GM12865 (cell line): ENCODE results near the gene KRTAP5-8.

Source experiments
- DNase-seq: peaks from one replicate; pipeline ENCODE4 v3.0.0; 2010; ENCODE audit warnings: low read depth
- H3K4me3 ChIP-seq: 2 replicates; pipeline ENCODE4 v1.5.1; 2011; ENCODE audit warnings: mild to moderate bottlenecking, low read depth, low read length, control low read depth
- TF ChIP-seq, protein P1 (sequence below): IDR thresholded peaks from 2 replicates; pipeline ENCODE4 v1.5.1; 2011; ENCODE audit warnings: low read length, control low read depth, low read depth, inconsistent platforms; ENCODE audit not compliant: insufficient read depth; ENCODE audit errors: missing control alignments

The KRTAP5-8 gene

DNA sequence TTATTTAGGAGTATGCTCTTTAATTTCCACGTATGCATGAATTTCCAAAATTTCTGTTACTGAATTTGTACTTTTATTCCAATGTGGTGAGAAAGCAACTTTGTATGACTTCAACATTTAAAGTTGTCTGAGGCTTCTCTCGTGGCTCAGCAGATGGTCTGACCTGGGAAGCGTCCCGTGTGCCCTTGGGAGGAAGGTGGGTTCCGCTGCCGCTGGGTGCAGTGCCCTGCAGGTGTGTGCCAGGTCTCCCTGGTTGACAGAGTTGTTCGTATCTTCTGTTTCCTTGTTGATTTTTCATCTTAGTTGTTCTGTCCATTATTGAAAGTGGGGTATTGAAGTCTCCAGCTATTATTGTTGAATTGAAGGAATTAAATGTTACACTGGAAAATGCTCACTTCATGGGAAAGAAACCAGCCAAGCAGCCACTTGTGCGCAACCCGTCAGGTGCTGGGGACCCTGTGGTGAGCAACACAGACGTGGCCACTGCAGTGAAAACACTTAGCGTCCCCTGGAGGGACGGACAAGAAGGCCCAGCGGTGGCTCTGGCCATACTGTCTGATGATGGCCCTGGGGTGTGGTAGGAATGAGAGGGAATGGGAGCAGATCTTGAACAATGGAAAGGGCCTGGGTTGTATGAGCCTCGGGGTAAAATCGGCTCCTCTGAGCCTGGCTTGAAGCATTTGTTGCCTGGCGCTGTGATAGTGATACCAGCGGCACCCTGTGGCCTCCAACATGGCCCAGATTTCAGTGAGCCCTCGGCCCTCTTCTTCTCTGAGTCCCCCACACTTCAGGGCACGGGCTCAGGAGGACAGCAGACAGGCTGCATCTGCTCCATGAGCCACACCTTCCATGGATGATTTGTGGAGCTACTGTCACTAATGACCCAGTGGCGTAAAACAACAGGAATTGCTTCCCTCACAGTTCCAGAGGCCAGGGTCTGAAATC is 42.3 kb upstream of the KRTAP5-8 start:
- DNase-seq, result no peak
- no peak overlapping the region for H3K4me3 ChIP-seq
- TF ChIP-seq, protein P1, sequence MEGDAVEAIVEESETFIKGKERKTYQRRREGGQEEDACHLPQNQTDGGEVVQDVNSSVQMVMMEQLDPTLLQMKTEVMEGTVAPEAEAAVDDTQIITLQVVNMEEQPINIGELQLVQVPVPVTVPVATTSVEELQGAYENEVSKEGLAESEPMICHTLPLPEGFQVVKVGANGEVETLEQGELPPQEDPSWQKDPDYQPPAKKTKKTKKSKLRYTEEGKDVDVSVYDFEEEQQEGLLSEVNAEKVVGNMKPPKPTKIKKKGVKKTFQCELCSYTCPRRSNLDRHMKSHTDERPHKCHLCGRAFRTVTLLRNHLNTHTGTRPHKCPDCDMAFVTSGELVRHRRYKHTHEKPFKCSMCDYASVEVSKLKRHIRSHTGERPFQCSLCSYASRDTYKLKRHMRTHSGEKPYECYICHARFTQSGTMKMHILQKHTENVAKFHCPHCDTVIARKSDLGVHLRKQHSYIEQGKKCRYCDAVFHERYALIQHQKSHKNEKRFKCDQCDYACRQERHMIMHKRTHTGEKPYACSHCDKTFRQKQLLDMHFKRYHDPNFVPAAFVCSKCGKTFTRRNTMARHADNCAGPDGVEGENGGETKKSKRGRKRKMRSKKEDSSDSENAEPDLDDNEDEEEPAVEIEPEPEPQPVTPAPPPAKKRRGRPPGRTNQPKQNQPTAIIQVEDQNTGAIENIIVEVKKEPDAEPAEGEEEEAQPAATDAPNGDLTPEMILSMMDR, result no peak

DNA sequence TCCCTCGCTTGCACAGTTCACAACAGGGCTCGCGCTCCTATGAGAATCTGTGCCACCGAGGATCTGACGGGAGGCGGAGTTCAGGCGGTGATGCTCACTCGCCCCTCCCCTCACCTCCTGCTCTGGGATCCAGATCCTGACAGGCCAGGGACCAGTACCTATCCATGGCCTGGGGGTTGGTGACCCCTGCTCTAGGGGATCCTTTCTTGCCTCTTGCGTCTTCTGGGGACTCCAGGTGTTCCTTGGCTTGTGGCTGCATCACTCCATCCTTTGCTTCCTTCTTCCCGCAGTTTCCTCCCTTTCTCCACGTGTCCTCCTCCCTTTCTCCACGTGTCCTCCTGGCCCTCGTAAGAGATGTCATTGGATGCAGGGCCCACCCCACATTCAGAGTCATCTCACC is 41.4 kb upstream of the KRTAP5-8 start:
- TF ChIP-seq, protein P1, result no peak
- DNase-seq, result no peak
- no peak overlapping the region for H3K4me3 ChIP-seq

DNA sequence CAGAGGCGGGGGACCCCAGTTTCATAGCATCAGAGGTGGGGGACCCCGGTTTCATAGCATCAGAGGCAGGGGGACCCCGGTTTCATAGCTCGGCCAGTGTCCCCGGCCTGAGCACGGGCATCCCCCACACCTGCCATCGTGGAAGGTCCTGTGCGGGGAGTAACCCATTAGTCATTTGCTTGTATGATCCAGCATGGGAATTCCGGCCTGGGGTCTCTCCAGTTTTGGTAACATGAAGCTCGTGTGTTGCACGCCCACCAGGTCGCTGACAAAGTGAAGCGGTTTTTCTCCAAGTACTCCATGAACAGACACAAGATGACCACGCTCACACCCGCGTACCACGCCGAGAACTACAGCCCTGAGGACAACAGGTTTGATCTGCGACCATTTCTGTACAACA is 39.7 kb upstream of the KRTAP5-8 start:
- no peak overlapping the region for H3K4me3 ChIP-seq
- TF ChIP-seq, protein P1, result no peak
- DNase-seq, result no peak

DNA sequence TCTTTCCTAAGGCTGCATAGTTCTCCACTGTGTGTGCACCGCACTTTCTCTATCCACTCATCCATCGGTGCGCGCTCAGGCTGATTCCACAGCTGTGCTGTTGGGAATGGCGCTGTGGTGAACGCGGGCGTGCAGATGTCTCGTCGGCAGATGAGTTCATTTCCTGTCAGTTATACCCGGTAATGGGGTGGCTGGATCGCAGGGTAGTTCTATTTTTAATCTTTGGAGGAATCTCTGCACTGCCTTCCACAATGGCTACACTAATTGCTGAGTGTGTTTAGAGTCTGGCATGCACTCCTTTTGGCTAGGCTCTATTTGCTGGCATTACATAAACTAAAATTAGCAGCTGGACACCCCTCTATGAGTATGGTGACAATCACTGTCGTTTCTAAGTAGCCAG is 38.7 kb upstream of the KRTAP5-8 start:
- DNase-seq, result no peak
- H3K4me3 ChIP-seq, result no peak overlapping the region
- TF ChIP-seq, protein P1, result no peak

DNA sequence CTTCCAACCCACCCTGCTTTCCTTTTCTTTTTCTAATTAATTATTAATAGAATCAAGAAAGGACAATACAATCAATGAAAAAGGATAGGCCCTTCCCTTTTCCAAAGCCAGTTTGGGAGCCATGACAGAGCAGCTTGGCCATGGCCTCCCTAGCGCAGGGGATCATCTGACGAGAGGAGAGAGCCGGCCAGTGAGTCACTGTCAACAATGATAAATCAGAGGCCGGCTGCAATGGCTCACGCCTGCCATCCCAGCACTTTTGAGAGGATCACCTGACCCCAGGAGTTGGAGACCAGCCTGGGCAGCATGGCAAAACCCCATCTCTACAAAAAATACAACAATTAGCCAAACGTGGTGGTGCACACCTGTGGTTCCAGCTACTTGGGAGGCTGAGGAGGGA is 38.3 kb upstream of the KRTAP5-8 start:
- H3K4me3 ChIP-seq, result no peak overlapping the region
- DNase-seq, result no peak
- TF ChIP-seq, protein P1, result no peak

DNA sequence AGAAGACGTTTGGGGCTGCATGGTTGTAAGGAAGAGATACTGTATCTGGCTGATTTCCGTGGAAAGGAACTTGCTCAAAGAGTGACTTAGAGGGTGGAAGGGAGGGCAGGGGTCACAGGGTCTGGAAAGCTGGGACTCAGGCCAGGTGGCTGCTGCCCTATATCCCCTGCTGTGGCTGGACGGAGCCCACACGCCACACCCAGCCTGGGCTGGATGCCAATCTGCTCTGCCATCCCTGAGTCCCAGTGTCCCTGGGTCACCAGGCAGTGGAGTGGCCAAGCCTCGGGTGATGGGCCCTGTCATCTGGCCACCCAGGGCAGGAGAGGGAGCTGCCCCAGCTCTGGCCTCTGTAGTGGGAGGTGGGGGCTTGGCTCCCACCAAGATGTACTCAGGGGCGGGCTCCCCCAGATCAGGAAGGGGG is 37.2 kb upstream of the KRTAP5-8 start:
- DNase-seq, result no peak
- TF ChIP-seq, protein P1, result no peak
- no peak overlapping the region for H3K4me3 ChIP-seq
